Fibroblast of lung (primary cell): ENCODE data around the gene MSANTD1.

Source experiments
- EZH2 ChIP-seq: IDR thresholded peaks from 2 replicates; pipeline ENCODE4 v1.5.1; 2012; ENCODE audit warnings: low read length, control low read depth, mild to moderate bottlenecking; ENCODE audit errors: missing control alignments
- TF ChIP-seq, protein P1 (sequence below), 2 donors: IDR thresholded peaks in 1 of 2; conservative IDR thresholded peaks in 1 of 2; 1 replicate in 1 of 2; 2 replicates in 1 of 2; pipeline ENCODE4 v1.5.1; 2011 to 2012; ENCODE audit warnings: low read length in 2 of 2, control low read depth in 1 of 2, inconsistent platforms in 1 of 2, low read depth in 1 of 2, mild to moderate bottlenecking in 1 of 2

DNA sequence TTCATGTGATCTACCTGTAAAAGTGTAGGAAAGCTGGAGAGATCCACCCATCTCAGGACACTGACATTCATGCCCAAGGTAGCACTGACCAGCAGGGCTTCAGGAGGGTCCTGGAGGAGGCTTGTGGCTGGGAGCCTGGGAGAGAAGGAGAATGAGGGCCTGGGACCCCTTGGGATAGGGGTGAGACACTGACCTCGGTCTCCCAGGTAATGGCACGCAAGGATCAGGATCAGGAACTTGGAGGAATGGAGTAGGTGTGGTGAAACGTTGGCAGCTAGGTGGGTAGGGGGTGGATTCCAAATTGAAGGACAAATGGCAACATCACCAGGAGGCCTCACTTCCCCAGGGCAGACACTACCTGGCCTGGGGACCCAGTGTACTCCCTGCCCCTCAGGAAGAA lies 31.5 kb downstream of the MSANTD1 start:
- TF ChIP-seq, protein P1, sequence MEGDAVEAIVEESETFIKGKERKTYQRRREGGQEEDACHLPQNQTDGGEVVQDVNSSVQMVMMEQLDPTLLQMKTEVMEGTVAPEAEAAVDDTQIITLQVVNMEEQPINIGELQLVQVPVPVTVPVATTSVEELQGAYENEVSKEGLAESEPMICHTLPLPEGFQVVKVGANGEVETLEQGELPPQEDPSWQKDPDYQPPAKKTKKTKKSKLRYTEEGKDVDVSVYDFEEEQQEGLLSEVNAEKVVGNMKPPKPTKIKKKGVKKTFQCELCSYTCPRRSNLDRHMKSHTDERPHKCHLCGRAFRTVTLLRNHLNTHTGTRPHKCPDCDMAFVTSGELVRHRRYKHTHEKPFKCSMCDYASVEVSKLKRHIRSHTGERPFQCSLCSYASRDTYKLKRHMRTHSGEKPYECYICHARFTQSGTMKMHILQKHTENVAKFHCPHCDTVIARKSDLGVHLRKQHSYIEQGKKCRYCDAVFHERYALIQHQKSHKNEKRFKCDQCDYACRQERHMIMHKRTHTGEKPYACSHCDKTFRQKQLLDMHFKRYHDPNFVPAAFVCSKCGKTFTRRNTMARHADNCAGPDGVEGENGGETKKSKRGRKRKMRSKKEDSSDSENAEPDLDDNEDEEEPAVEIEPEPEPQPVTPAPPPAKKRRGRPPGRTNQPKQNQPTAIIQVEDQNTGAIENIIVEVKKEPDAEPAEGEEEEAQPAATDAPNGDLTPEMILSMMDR (conservative IDR thresholded peaks at IDR 0.05 in 1 of 2, IDR thresholded peaks at IDR 0.05 in 1 of 2; ENCODE audit: low read depth in 1 of 2, low read length in 2 of 2), result no peak
- no peak for TF ChIP-seq EZH2
